NCI-H128 (cell line): ENCODE data around the gene POLN.
"Not testable (repeated sequence)": the region's sequence is repeated elsewhere in the genome, so short reads cannot be mapped to it uniquely, and the experiment has no call there.

Source experiments
- DNase-seq: peaks from one replicate; lab custom pipeline; 2025; ENCODE audit not compliant: unreplicated experiment; lab: John Stamatoyannopoulos, UW

POLN gene

GRCh38 chr4:2172161-2172560 is 69.8 kb downstream of the POLN start:
- no peak for DNase-seq

GRCh38 chr4:2168469-2169319 is 73.2 kb downstream of the POLN start:
- no peak for DNase-seq

GRCh38 chr4:2166253-2166652 is 75.7 kb downstream of the POLN start:
- no peak for DNase-seq

GRCh38 chr4:2165391-2165790 is 76.5 kb downstream of the POLN start:
- DNase-seq, result no peak

GRCh38 chr4:2163311-2163821 is 78.6 kb downstream of the POLN start:
- DNase-seq, result no peak

GRCh38 chr4:2161092-2161703 is 80.7 kb downstream of the POLN start:
- not testable (repeated sequence) for DNase-seq

- no peak for DNase-seq
Measured at GRCh38 chr4:2159931-2160330, 82.0 kb downstream of the POLN start.

- DNase-seq, result no peak
Measured at GRCh38 chr4:2155246-2155645, 86.7 kb downstream of the POLN start.

GRCh38 chr4:2154215-2154740 is 87.6 kb downstream of the POLN start:
- DNase-seq, result no peak

- no peak for DNase-seq
Measured at GRCh38 chr4:2151544-2151943, 90.4 kb downstream of the POLN start.

GRCh38 chr4:2150076-2150475 is 91.8 kb downstream of the POLN start:
- no peak for DNase-seq

GRCh38 chr4:2142630-2143427 is 99.1 kb downstream of the POLN start:
- no peak for DNase-seq

GRCh38 chr4:2141762-2142451 is 100.0 kb downstream of the POLN start:
- no peak for DNase-seq

- no peak for DNase-seq
Measured at GRCh38 chr4:2141022-2141761, 100.7 kb downstream of the POLN start.

- no peak for DNase-seq
Measured at GRCh38 chr4:2138846-2139500, 102.9 kb downstream of the POLN start.

- no peak for DNase-seq
Measured at GRCh38 chr4:2136726-2137125, 105.2 kb downstream of the POLN start.

- DNase-seq, result no peak
Measured at GRCh38 chr4:2135083-2135482, 106.8 kb downstream of the POLN start.

- no peak for DNase-seq
Measured at GRCh38 chr4:2132438-2132837, 109.5 kb downstream of the POLN start.

- DNase-seq, result no peak
Measured at GRCh38 chr4:2127609-2128332, 114.2 kb downstream of the POLN start.
